Subcutaneous abdominal adipose tissue (tissue), 5 donors: ENCODE data around the gene PTPRCAP.

Experiments used
- H3K27ac ChIP-seq: one replicate; pipeline ENCODE4 v1.7.0; 2013; ENCODE audit warnings: low read depth, mild to moderate bottlenecking, inconsistent platforms, low read length, moderate library complexity
- H3K27me3 ChIP-seq, 5 donors: one replicate each; pipeline ENCODE4 v1.7.0; 2013; ENCODE audit warnings: low read length in 5 of 5, inconsistent platforms in 1 of 5; ENCODE audit not compliant: control insufficient read depth in 5 of 5, insufficient read depth in 4 of 5
- H3K36me3 ChIP-seq, 5 donors: one replicate each; pipeline ENCODE4 v1.7.0; 2013; ENCODE audit warnings: low read length in 5 of 5; ENCODE audit not compliant: control insufficient read depth in 5 of 5, insufficient read depth in 5 of 5
- H3K4me1 ChIP-seq, 5 donors: one replicate each; pipeline ENCODE4 v1.7.0; 2013; ENCODE audit warnings: low read length in 5 of 5, mild to moderate bottlenecking in 3 of 5, moderate library complexity in 1 of 5; ENCODE audit not compliant: control insufficient read depth in 5 of 5, insufficient read depth in 5 of 5
- H3K4me3 ChIP-seq, 5 donors: one replicate each; pipeline ENCODE4 v1.7.0; 2013; ENCODE audit warnings: low read length in 5 of 5, low read depth in 1 of 5
- H3K9ac ChIP-seq, 5 donors: one replicate each; pipeline ENCODE4 v1.7.0; 2013; ENCODE audit warnings: low read length in 5 of 5, mild to moderate bottlenecking in 4 of 5, moderate library complexity in 3 of 5
- H3K9me3 ChIP-seq, 5 donors: one replicate each; pipeline ENCODE4 v1.7.0; 2013; ENCODE audit warnings: low read length in 5 of 5; ENCODE audit not compliant: control insufficient read depth in 5 of 5
- donor health status: healthy.
- donor health status: healthy.
- donor health status: healthy.
- donor health status: healthy.
- donor health status: healthy.

Gene PTPRCAP

DNA sequence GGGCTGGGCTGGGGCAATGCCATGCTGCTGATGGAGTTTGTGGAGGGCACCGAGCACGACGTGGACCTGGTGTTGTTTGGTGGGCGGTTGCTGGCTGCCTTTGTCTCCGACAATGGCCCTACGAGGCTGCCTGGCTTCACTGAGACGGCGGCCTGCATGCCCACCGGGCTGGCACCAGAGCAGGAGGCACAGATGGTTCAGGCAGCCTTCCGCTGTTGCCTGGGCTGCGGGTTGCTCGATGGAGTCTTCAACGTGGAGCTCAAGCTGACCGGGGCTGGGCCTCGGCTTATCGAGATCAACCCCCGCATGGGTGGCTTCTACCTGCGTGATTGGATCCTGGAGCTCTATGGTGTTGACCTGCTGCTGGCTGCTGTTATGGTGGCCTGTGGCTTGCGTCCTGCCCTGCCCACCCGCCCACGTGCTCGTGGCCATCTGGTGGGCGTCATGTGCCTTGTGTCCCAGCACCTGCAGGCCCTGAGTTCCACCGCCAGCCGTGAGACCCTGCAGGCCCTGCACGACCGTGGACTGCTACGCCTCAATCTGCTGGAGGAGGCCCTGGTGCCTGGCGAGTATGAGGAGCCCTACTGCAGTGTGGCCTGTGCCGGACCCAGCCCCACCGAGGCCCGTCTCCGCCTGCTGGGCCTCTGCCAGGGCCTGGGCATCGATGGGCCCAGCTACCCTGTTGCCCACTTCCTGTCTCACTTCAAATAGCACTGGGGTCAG is 13.4 kb downstream of the PTPRCAP start:
- Histone ChIP-seq H3K27ac (no peak overlapping the region), H3K4me1 (peaks cover 0 to 33% (median 27%) of the 10 kb centered on the region in 5 donors), H3K9me3 (no peaks in the 10 kb centered on the region), H3K36me3 (no peaks in the 10 kb centered on the region), H3K4me3 (no peak overlapping the region), H3K9ac (no peak overlapping the region), H3K27me3 (no peaks in the 10 kb centered on the region)

DNA sequence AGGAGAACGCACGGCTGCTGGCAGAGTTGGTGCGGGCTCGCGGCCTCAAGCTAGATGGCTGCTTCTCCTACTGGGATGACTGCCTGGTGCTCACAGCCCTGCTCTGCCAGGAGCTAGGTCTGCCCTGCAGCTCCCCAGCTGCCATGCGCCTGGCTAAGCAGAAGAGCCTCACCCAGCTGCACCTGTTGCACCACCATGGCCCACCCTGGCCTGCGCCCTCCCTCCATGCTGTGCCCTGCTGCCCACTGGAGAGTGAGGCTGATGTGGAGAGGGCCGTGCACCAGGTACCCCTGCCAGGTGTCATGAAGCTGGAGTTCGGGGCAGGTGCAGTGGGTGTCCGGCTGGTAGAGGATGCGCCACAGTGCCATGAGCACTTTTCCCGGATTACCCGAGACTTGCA is 14.0 kb downstream of the PTPRCAP start:
- Histone ChIP-seq H3K4me3 (no peak overlapping the region), H3K36me3 (no peaks in the 10 kb centered on the region), H3K9ac (no peak overlapping the region), H3K27ac (no peak overlapping the region), H3K4me1 (peaks cover 0 to 33% (median 27%) of the 10 kb centered on the region in 5 donors), H3K9me3 (no peaks in the 10 kb centered on the region), H3K27me3 (no peaks in the 10 kb centered on the region)

DNA sequence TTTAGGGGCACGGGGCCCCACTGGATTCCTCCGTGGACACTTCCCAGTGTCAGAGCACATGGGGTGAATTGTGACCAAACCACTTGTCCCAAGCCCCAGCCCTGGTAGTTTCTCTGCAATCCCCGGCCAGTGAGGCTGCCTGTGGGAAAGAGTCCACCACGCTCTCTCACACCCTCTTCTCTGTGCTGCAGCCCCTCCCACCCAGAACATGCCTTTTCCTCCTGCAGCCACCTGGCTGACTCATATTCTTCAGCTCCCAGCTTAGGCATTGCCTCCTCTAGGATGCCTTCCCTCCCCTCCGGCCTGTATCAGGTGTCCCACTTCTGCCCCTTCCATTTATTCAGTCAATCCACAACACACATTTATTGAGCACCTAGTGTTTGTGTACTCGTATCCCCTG is 14.6 kb downstream of the PTPRCAP start:
- no peak overlapping the region for H3K4me3 ChIP-seq
- H3K27ac ChIP-seq, result no peak overlapping the region
- no peaks in the 10 kb centered on the region for H3K9me3 ChIP-seq
- peaks cover 0 to 32% (median 27%) of the 10 kb centered on the region in 5 donors for H3K4me1 ChIP-seq
- no peak overlapping the region for H3K9ac ChIP-seq
- no peaks in the 10 kb centered on the region for H3K27me3 ChIP-seq
- no peaks in the 10 kb centered on the region for H3K36me3 ChIP-seq

GRCh38 chr11:67421430-67422031 is 16.0 kb downstream of the PTPRCAP start:
- H3K27me3 ChIP-seq, result no peaks in the 10 kb centered on the region
- H3K4me1 ChIP-seq, result peaks cover 0 to 32% (median 24%) of the 10 kb centered on the region in 5 donors
- H3K27ac ChIP-seq, result no peak overlapping the region
- H3K36me3 ChIP-seq, result no peaks in the 10 kb centered on the region
- no peak overlapping the region for H3K9ac ChIP-seq
- no peaks in the 10 kb centered on the region for H3K9me3 ChIP-seq
- H3K4me3 ChIP-seq, result peak overlapping the region in 3 of 5 donors; percentile 17 to 68 (median 43)

GRCh38 chr11:67420646-67421429 is 16.6 kb downstream of the PTPRCAP start:
- Histone ChIP-seq H3K9me3 (no peaks in the 10 kb centered on the region), H3K4me1 (peaks cover 0 to 38% (median 31%) of the 10 kb centered on the region in 5 donors), H3K27ac (peak overlapping the region; percentile 37), H3K36me3 (no peaks in the 10 kb centered on the region), H3K27me3 (peaks cover 0 to 4% (median 0%) of the 10 kb centered on the region in 5 donors), H3K9ac (peak overlapping the region in 4 of 5 donors; percentile 36 to 75 (median 64)), H3K4me3 (peak overlapping the region in 4 of 5 donors; percentile 62 to 68 (median 66))

- H3K4me1 ChIP-seq, result peaks cover 0 to 40% (median 32%) of the 10 kb centered on the region in 5 donors
- peak overlapping the region in 4 of 5 donors; percentile 36 to 75 (median 64) for H3K9ac ChIP-seq
- H3K9me3 ChIP-seq, result no peaks in the 10 kb centered on the region
- H3K4me3 ChIP-seq, result peak overlapping the region in 4 of 5 donors; percentile 62 to 68 (median 66)
- no peak overlapping the region for H3K27ac ChIP-seq
- H3K27me3 ChIP-seq, result peaks cover 0 to 5% (median under 1%) of the 10 kb centered on the region in 5 donors
- H3K36me3 ChIP-seq, result no peaks in the 10 kb centered on the region
Measured at GRCh38 chr11:67420147-67420645, 17.3 kb downstream of the PTPRCAP start.

GRCh38 chr11:67419325-67420049 is 18.0 kb downstream of the PTPRCAP start:
- H3K4me1 ChIP-seq, result peaks cover 0 to 42% (median 36%) of the 10 kb centered on the region in 5 donors
- no peaks in the 10 kb centered on the region for H3K9me3 ChIP-seq
- H3K27me3 ChIP-seq, result peaks cover 0 to 12% (median 4%) of the 10 kb centered on the region in 5 donors
- H3K4me3 ChIP-seq, result no peak overlapping the region
- H3K9ac ChIP-seq, result peak overlapping the region in 2 of 5 donors; percentile 30 to 69
- no peaks in the 10 kb centered on the region for H3K36me3 ChIP-seq
- no peak overlapping the region for H3K27ac ChIP-seq

DNA sequence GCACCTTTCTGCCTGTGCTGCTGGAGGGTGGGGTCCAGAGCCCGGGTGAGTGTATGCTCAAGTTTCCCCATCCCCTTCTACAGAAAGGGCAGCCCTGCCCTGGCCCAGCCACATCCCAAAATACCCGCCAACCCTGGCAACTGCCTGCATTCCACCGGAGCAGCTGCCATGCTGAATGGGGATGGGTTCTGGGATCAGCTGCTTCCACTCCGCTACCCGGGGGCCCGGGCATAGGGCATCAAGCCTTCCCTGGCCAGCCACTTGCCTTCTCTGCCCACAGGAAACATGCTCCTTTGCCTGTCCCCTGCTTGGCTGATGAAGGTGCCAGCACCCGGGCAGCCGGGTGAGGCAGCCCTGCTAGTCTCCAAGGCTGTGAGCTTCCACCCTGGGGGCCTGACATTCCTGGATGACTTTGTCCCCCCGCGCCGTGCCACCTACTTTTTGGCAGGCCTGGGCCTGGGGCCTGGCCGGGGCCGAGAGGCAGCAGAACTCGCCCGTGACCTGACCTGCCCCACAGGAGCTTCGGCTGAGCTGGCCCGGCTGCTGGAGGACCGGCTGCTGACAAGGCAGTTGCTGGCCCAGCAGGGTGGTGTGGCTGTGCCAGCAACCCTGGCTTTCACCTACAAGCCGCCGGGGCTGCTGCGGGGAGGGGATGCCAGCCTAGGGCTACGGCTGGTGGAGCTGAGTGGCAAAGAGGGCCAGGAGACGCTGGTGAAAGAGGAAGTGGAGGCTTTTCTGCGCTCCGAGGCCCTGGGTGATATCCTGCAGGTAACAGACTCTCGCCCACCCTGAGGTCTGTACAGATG is 18.8 kb downstream of the PTPRCAP start:
- Histone ChIP-seq H3K27ac (no peak overlapping the region), H3K4me3 (no peak overlapping the region), H3K9ac (no peak overlapping the region), H3K36me3 (no peaks in the 10 kb centered on the region), H3K27me3 (peaks cover 0 to 12% (median 4%) of the 10 kb centered on the region in 5 donors), H3K4me1 (peaks cover 0 to 42% (median 36%) of the 10 kb centered on the region in 5 donors), H3K9me3 (no peaks in the 10 kb centered on the region)

DNA sequence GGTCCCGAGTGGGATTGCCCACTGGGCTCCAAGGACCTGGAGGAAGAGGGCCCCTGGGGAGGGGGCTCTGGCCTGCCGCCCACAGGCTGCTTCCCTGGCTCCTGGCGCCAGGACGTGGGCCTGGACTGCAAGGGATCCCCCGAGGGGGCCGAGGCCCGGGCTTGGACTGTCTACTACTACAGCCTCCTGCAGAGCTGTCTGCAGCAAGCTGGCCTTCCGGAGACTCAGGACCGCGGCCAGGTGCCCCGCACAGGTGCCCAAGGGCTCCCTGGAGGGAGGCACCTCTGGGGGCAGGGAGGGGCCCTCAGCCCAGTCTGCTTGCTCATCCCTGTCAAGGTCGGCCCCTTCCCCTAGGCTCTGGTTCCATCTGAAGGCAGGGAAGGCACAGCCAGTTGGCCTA is 20.1 kb downstream of the PTPRCAP start:
- no peak overlapping the region for H3K4me3 ChIP-seq
- no peaks in the 10 kb centered on the region for H3K36me3 ChIP-seq
- H3K4me1 ChIP-seq, result peaks cover 0 to 42% (median 36%) of the 10 kb centered on the region in 5 donors
- H3K9me3 ChIP-seq, result no peaks in the 10 kb centered on the region
- H3K27ac ChIP-seq, result no peak overlapping the region
- peak overlapping the region in 1 of 5 donors; percentile 51 for H3K9ac ChIP-seq
- peaks cover 10 to 23% (median 14%) of the 10 kb centered on the region in 5 donors for H3K27me3 ChIP-seq
